Measurements from ENCODE around the gene TOM1L2. TPM values are rescaled to one million over a fixed set of nuclear protein-coding genes. Genes with fewer than 3 reads are reported as not detected.
A peak's percentile ranks its signal among the peaks of the same experiment; 100 is the strongest.

Gene TOM1L2
- total RNA-seq, 3 donors from 2014 or later: 67.8 to 101 (median 87.7) TPM

DNA sequence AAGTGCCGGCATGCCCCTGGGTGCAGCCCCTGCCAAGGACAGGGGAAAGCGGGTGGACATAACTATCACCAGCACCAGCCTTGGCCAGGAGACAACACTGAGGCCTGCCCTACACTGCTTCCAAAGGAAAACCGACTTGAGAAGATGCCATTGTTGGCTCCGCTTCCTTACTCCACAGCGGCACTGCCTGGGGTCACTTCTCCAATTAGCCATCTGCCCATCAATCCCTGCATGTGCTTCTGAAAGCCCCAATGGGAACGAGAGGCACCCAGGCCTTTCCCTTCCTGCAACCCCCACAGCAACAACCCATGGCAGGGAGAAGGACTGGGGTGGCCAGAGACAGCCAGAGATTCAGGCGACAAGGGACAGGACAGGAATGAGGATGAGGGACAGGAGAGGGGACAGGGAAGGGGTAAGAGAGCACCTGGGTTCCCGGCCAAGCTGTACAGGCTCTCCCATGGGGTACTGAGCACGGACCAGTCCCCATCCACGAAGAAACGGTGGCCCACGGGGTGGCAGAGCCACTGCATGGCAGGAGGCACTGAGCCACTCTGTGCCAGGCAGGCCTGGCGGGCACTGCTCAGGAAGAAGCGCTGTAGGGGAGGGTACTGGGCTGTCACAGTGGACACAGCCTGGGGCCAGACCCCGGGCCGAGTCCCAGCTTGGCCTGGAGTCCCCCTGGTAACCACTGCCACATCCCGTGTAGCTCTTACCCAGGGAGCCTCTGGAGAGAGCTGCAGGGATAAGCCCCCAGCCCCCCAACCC lies 156.6 kb downstream of the TOM1L2 start:
- intact Hi-C loops (cut with DNase I, micrococcal nuclease): no loop called here
- H3K4me1 ChIP-seq (ENCODE audit: low read depth): peaks cover 30% of the 10 kb centered on the region
- peaks cover 7% of the 10 kb centered on the region for H3K36me3 ChIP-seq (ENCODE audit: low read depth)

GRCh38 chr17:17815062-17815406 lies 157.2 kb downstream of the TOM1L2 start:
- H3K4me1 ChIP-seq (ENCODE audit: low read depth): peaks cover 24% of the 10 kb centered on the region
- H3K9me3 ChIP-seq: no peaks in the 10 kb centered on the region
- H3K4me3 ChIP-seq: no peak overlapping the region
- intact Hi-C loops (cut with DNase I, micrococcal nuclease): no loop called here
- peak in 1 of 3 donors; percentile 1 for DNase-seq
- ATAC-seq: no peak
- TF ChIP-seq CTCF (IDR thresholded peaks at IDR 0.05): no peak
- peaks cover 7% of the 10 kb centered on the region for H3K36me3 ChIP-seq (ENCODE audit: low read depth)

More for the DNA sequence above, 156.6 kb downstream of the TOM1L2 start:
- no peak for ATAC-seq
- peak in 1 of 3 donors; percentile 5 for DNase-seq
- TF ChIP-seq CTCF (IDR thresholded peaks at IDR 0.05): no peak
- Histone ChIP-seq H3K9me3 (no peaks in the 10 kb centered on the region), H3K4me3 (no peak overlapping the region)

DNA sequence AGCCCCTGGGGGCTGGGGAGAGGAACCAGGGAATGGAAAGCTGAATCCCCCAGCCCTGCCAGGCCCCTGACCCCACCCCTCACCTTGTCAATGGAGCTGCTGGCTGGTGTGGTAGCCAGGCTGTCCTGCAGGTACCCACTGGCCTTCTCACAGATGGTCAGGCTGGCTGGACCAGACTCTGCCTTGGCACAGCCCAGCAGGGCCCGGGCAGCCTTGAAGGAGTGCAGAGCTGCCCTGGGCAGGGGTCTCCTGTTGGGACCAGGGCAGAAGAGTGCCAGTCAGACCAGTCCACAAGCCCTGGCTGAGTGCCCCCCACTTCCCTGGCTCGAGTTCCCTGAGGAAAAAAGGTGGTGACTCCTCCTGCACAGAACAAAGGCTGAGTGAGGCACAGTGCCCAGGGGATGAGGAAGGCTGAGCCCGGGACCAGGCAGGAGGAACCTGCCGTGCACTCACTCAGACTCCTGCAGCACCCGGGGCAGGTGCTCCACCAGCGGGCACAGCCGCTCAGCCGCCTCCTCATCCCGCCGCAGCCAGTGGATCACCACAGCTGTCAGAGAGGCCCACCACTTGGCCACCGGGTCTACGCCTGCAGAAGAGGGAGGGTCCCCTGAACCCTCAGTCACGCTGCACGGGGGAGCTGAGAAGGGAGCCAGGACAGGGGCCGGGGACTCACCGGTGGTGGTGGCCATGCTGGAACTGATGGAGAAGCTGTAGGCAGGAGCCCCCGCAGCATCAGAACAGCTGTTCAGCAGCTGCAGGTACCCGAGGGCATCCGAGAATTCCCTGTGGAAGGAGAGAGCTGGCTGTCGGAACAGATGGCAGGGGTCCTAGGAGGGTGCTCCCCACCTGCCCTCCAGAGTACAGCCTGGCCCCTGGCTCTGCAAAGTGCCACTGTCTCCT lies 157.8 kb downstream of the TOM1L2 start:
- intact Hi-C loops (cut with DNase I, micrococcal nuclease): loop anchor here in 1 of 2 donors (5.0 kb wide), 1 partner anchor 48 kb away; no protein-coding TSS in a partner anchor
- H3K36me3 ChIP-seq (ENCODE audit: low read depth): peaks cover 7% of the 10 kb centered on the region
- ATAC-seq: no peak
- no peak overlapping the region for H3K4me3 ChIP-seq
- H3K9me3 ChIP-seq: no peaks in the 10 kb centered on the region
- peak in 2 of 3 donors; percentile 9 to 33 for DNase-seq
- no peak for TF ChIP-seq CTCF (IDR thresholded peaks at IDR 0.05)
- peaks cover 18% of the 10 kb centered on the region for H3K4me1 ChIP-seq (ENCODE audit: low read depth)

DNA sequence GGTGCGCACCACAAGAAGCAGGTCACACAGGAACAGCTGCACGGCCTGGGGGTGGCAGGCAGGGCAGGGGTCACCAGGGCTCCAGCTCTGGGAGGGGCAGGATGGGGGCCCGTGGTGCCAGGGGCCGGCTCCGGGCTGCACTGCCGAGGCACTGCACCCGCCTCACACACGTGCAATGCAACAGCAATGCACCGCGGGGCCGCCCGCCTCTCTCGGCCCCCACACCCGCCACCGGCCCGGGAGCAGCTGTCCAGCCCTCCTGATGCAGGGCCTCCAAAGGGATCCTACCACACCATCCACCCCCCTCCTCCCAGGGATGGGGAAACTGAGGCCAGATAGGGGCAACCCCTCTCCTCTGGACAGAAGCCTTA lies 158.5 kb downstream of the TOM1L2 start:
- no peak for TF ChIP-seq CTCF (IDR thresholded peaks at IDR 0.05)
- ATAC-seq (no peak), DNase-seq (no peak)
- Histone ChIP-seq H3K4me3 (no peak overlapping the region), H3K9me3 (no peaks in the 10 kb centered on the region), H3K36me3 (ENCODE audit: low read depth) (peaks cover 7% of the 10 kb centered on the region), H3K4me1 (ENCODE audit: low read depth) (peaks cover 11% of the 10 kb centered on the region)
- intact Hi-C loops (cut with DNase I, micrococcal nuclease): loop anchor here in 1 of 2 donors (5.0 kb wide), 1 partner anchor 49 kb away; no protein-coding TSS in a partner anchor

- H3K9me3 ChIP-seq: no peaks in the 10 kb centered on the region
- H3K4me1 ChIP-seq (ENCODE audit: low read depth): peaks cover 6% of the 10 kb centered on the region
- ATAC-seq (no peak), DNase-seq (no peak)
- H3K4me3 ChIP-seq: no peak overlapping the region
- peaks cover 7% of the 10 kb centered on the region for H3K36me3 ChIP-seq (ENCODE audit: low read depth)
- no peak for TF ChIP-seq CTCF (IDR thresholded peaks at IDR 0.05)
- intact Hi-C loops (cut with DNase I, micrococcal nuclease): loop anchor here in 1 of 2 donors (5.0 kb wide), 1 partner anchor 49 kb away; no protein-coding TSS in a partner anchor
Measured at GRCh38 chr17:17813055-17813724, 159.0 kb downstream of the TOM1L2 start.

Data from mucosa of descending colon (tissue), 3 donors.